ENCODE data around the gene FOXR2.

- TF ChIP-seq, protein P1, sequence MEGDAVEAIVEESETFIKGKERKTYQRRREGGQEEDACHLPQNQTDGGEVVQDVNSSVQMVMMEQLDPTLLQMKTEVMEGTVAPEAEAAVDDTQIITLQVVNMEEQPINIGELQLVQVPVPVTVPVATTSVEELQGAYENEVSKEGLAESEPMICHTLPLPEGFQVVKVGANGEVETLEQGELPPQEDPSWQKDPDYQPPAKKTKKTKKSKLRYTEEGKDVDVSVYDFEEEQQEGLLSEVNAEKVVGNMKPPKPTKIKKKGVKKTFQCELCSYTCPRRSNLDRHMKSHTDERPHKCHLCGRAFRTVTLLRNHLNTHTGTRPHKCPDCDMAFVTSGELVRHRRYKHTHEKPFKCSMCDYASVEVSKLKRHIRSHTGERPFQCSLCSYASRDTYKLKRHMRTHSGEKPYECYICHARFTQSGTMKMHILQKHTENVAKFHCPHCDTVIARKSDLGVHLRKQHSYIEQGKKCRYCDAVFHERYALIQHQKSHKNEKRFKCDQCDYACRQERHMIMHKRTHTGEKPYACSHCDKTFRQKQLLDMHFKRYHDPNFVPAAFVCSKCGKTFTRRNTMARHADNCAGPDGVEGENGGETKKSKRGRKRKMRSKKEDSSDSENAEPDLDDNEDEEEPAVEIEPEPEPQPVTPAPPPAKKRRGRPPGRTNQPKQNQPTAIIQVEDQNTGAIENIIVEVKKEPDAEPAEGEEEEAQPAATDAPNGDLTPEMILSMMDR (IDR thresholded peaks at IDR 0.05): no peak
- no peak for TF ChIP-seq POLR2A (IDR thresholded peaks at IDR 0.05)
These were observed 25.2 kb downstream of the FOXR2 start for GRCh38 chrX:55648434-55648833.

Data from breast epithelium (tissue), 3 donors.